ENCODE measurements around the gene AGR3. TPM values are rescaled to one million over a fixed set of nuclear protein-coding genes. Genes with fewer than 3 reads are reported as not detected.

The AGR3 gene
- polyA plus RNA-seq, 1 donor from 2014 or later: not detected

GRCh38 chr7:16810112-16810511 is 71.7 kb downstream of the AGR3 start:
- Histone ChIP-seq H3K27me3 (ENCODE audit: insufficient read depth, low read depth, low read length) (no peaks in the 10 kb centered on the region), H3K36me3 (ENCODE audit: insufficient read depth, low read length) (no peaks in the 10 kb centered on the region), H3K79me2 (replicated peaks; ENCODE audit: insufficient read depth, low read length) (no peaks in the 10 kb centered on the region), H3F3A (ENCODE audit: insufficient read depth, low read length, poor library complexity, severe bottlenecking) (no peaks in the 10 kb centered on the region), H3K27ac (ENCODE audit: low read length) (no peak overlapping the region), H4K20me1 (ENCODE audit: insufficient read depth) (no peaks in the 10 kb centered on the region), H2AFZ (ENCODE audit: low read depth, low read length) (no peak overlapping the region), H3K9me3 (ENCODE audit: low read length) (no peaks in the 10 kb centered on the region), H3K9ac (ENCODE audit: low read length) (no peak overlapping the region), H3K9me2 (ENCODE audit: insufficient read depth, low read length) (no peaks in the 10 kb centered on the region), H3K4me2 (ENCODE audit: low read length) (no peak overlapping the region), H3K4me3 (ENCODE audit: low read length) (no peak overlapping the region)
- TF ChIP-seq MXI1 (conservative IDR thresholded peaks at IDR 0.05; ENCODE audit: poor library complexity, severe bottlenecking) (no peak), RAD21 (conservative IDR thresholded peaks at IDR 0.05) (no peak), POLR2AphosphoS5 (IDR thresholded peaks at IDR 0.05) (no peak), TAF1 (IDR thresholded peaks at IDR 0.05; ENCODE audit: low read depth) (no peak), REST (IDR thresholded peaks at IDR 0.05; ENCODE audit: borderline replicate concordance) (no peak)

Small RNA genes within 50 kb of the gene (small RNA-seq; reads per million reads assigned to genes)
- gene AC098592.2: 0 reads per million in 3 experiments

Other genes starting within 250 kb of the AGR3 start
- 78.5 and 94.7 TPM in 2 replicates for gene ANKMY2, start 236.2 kb downstream of the AGR3 start, polyA plus RNA-seq
- 203 and 234 TPM in 2 replicates for gene BZW2, start 235.8 kb downstream of the AGR3 start, polyA plus RNA-seq
- 281 and 315 TPM in 2 replicates for gene TSPAN13, start 128.2 kb downstream of the AGR3 start, polyA plus RNA-seq
- not detected in 2 replicates for gene AGR2, start 77.0 kb downstream of the AGR3 start, polyA plus RNA-seq

Data from neural cell (in vitro differentiated cells).